AG04450 (cell line): ENCODE data around the gene MLANA. TPM values are rescaled to one million over a fixed set of nuclear protein-coding genes. Genes with fewer than 3 reads are reported as not detected.

ENCODE experiments used
- CTCF ChIA-PET: fragments of 300-600, 350-600 bp; formaldehyde crosslinking; extraction: SDS; loops from one replicate; lab custom pipeline; 2022; ENCODE audit warnings: antibody characterized with exemption, inconsistent platforms; lab: Charles Lee
- POLR2A ChIA-PET: fragments of 350-600 bp; formaldehyde crosslinking; extraction: SDS; loops from one replicate; lab custom pipeline; 2021; ENCODE audit warnings: antibody characterized with exemption, inconsistent platforms; lab: Yijun Ruan, JAX
- DNase-seq: peaks from one replicate; pipeline ENCODE4 v3.0.0-alpha.2; 2011; ENCODE audit warnings: low read depth, low spot score
- H3K27ac ChIP-seq: one replicate; pipeline ENCODE4 v1.5.1; 2012; ENCODE audit warnings: low read depth, low read length, control low read depth
- H3K27me3 ChIP-seq: one replicate; pipeline ENCODE4 v1.6.0; 2012; ENCODE audit warnings: low read length; ENCODE audit not compliant: control insufficient read depth, insufficient read depth
- H3K4me3 ChIP-seq: 2 replicates; pipeline ENCODE4 v1.5.1; 2011; ENCODE audit warnings: mild to moderate bottlenecking, low read depth, low read length, control low read depth
- H3K9me3 ChIP-seq: 2 replicates; pipeline ENCODE4 v1.5.1; 2012; ENCODE audit warnings: low read length; ENCODE audit not compliant: control insufficient read depth, insufficient read depth
- CTCF ChIP-seq: IDR thresholded peaks from 2 replicates; pipeline ENCODE4 v1.5.1; 2011; ENCODE audit warnings: low read depth, low read length, control low read depth, inconsistent platforms
- polyA plus RNA-seq: library from polyadenylated mRNA; depleted of rRNA; stranded (reverse); fragments of >200 nt; gene quantifications from 2 replicates; pipeline ENCODE4 v1.2.3, GENCODE V29; 2011

The MLANA gene
- polyA plus RNA-seq, 1 experiment = not detected

GRCh38 chr9:5950261-5950660 is 59.6 kb downstream of the MLANA start:
- H3K27ac ChIP-seq = no peak overlapping the region
- H3K27me3 ChIP-seq = no peaks in the 10 kb centered on the region
- H3K4me3 ChIP-seq = no peak overlapping the region
- TF ChIP-seq CTCF = no peak
- POLR2A ChIA-PET = no interaction called here
- CTCF ChIA-PET = no interaction called here
- DNase-seq = no peak
- H3K9me3 ChIP-seq = no peaks in the 10 kb centered on the region

DNA sequence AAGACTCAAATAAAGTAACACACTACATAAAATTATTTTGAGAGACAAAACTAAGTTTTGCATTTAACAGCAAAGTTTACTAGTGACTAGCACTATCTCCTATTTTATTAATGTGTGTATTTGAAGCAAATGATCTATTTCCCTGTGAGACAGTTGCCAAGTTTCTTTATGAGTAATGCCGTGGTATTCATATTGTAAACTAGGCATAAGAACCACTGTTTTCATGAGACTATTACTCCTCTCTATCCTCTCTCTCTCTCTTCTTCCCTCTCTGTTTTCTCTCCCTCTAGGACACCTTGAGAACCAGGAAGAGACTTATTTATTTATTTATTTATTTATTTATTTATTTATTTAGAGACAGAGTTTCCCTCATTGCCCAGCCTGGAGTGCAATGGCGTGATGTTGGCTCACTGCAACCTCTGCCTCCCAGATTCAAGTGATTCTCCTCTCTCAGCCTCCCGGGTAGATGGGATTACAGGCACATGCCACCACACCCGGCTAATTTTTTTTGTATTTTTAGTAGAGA is 61.1 kb downstream of the MLANA start:
- H3K4me3 ChIP-seq = no peak overlapping the region
- no peak for TF ChIP-seq CTCF
- ChIA-PET POLR2A (no interaction called here), CTCF (no interaction called here)
- no peak overlapping the region for H3K27ac ChIP-seq
- no peaks in the 10 kb centered on the region for H3K27me3 ChIP-seq
- no peaks in the 10 kb centered on the region for H3K9me3 ChIP-seq
- DNase-seq = peak; percentile 29

- POLR2A ChIA-PET = no interaction called here
- H3K4me3 ChIP-seq = no peak overlapping the region
- no peaks in the 10 kb centered on the region for H3K27me3 ChIP-seq
- no peaks in the 10 kb centered on the region for H3K9me3 ChIP-seq
- DNase-seq = no peak
- H3K27ac ChIP-seq = no peak overlapping the region
- TF ChIP-seq CTCF = no peak
- CTCF ChIA-PET = interaction anchor here (0.5 kb wide), 1 partner anchor 791 kb away, joined by 3 read pairs; no protein-coding TSS in a partner anchor
Observed at GRCh38 chr9:5953743-5954707, 63.3 kb downstream of the MLANA start.

DNA sequence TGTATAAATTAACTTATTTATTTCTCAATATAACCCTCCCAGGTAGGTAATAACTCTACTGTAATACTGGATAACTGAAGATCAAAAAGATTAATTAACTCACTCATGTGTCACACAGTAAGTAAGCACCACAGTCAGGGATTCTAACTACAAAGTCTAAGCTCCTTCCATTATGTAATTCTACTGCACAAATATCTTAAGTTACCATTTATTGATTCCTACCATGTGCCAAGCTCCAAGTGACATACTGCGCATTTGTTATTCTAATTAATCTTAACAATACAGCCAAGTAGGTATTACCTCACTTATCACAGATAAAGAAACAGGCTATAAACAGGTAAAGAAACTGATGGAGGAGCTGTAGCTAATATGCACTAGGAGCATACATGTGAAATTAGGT is 66.5 kb downstream of the MLANA start:
- CTCF ChIA-PET = no interaction called here
- H3K4me3 ChIP-seq = no peak overlapping the region
- POLR2A ChIA-PET = no interaction called here
- no peaks in the 10 kb centered on the region for H3K9me3 ChIP-seq
- TF ChIP-seq CTCF = no peak
- H3K27ac ChIP-seq = no peak overlapping the region
- H3K27me3 ChIP-seq = no peaks in the 10 kb centered on the region
- DNase-seq = no peak

DNA sequence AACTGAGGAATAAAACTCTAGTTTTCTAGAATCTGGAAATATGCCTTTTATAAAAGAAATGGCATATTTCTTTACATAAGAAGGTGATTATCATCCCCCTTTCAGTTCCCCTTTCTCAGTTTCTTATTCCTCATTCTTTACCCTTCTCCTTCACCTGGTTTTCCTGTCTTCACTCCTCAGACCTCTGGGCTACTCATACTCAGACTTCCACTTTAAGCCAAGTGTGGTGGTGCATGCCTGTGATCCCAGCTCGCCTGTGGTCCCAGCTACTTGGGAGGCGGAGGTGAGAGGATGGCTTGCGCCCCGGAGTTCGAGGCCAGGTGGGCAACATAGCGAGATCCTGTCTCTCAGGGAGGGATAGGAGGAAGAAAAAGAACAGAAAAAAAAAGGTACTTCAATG is 67.6 kb downstream of the MLANA start:
- H3K27ac ChIP-seq = no peak overlapping the region
- no peaks in the 10 kb centered on the region for H3K27me3 ChIP-seq
- CTCF ChIA-PET = no interaction called here
- no peak overlapping the region for H3K4me3 ChIP-seq
- POLR2A ChIA-PET = no interaction called here
- no peak for DNase-seq
- TF ChIP-seq CTCF = no peak
- no peaks in the 10 kb centered on the region for H3K9me3 ChIP-seq
